Measurements from ENCODE around the gene PRDM16.
A peak's percentile ranks its signal among the peaks of the same experiment; 100 is the strongest.

Gene PRDM16

GRCh38 chr1:3070644-3071564, 1.9 kb downstream of the PRDM16 start:
- DNase-seq, result no peak

- peak; percentile 28 for DNase-seq
Observed at GRCh38 chr1:3071565-3072390, 2.8 kb downstream of the PRDM16 start.

GRCh38 chr1:3072391-3073185, 3.6 kb downstream of the PRDM16 start:
- no peak for DNase-seq

GRCh38 chr1:3073186-3073488, 4.1 kb downstream of the PRDM16 start:
- no peak for DNase-seq

DNA sequence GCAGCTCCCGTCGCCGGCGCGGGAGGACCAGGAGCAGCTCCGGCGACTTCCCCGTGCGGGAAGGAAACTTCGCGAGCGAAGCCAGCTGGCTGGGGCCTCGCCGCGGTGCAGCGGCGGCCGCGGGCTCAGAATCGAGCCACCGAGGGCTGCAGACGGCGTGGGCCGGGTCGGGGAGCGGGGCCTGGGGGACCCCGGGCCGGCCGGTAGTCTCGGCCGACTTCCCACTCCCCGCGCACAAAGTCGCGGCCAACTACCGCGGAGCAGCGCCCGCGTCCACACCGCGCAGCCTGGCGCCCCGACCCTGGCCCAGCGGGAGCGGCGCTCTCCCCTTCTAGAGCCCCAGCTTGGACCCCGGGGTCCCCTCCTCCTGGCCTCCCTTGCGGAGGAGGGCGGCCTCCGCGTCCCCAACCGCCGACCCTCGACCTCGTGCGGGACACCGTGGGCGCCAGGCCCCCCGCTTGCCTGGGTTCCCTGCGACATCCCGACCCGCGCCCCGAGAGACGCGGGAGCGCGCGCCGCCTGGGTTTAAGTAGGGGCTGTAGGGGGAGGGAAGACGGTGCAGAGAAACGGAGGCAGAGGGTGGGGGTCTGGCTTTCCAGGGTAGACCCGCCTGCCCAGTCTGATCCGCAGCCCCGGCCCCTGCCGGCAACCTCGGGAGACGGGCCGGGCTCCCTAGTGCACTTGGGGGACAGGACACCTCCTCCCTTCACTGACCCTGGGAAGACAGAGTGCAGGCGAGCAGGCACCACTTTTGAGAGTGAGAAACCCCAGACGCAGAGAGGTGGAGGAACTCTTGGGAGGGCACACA, 4.7 kb downstream of the PRDM16 start:
- no peak for DNase-seq

- no peak for DNase-seq
Observed at GRCh38 chr1:3074297-3074741, 5.3 kb downstream of the PRDM16 start.

DNA sequence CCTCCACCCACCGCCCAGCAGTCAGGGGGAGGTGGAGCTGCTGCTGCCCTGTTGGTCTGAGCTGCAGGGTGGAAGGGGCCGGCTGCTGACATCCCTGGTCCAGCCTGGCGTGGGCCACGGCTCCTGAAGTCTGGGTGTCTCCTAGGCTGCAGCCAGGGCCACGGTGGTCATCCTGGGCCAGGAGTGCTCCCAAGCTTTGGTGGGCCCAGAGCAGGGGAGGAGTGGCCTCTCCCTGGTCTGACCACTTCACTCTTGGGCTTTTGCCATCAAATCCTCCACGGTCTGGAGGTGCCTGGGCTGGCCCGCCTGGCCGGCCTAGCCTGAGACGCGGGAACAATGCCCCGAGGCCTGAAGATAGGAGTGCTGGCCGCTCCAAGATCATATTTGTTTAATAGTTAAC, 5.8 kb downstream of the PRDM16 start:
- peak; percentile 74 for DNase-seq

- peak; percentile 42 for DNase-seq
Observed at GRCh38 chr1:3075666-3076362, 6.8 kb downstream of the PRDM16 start.

DNA sequence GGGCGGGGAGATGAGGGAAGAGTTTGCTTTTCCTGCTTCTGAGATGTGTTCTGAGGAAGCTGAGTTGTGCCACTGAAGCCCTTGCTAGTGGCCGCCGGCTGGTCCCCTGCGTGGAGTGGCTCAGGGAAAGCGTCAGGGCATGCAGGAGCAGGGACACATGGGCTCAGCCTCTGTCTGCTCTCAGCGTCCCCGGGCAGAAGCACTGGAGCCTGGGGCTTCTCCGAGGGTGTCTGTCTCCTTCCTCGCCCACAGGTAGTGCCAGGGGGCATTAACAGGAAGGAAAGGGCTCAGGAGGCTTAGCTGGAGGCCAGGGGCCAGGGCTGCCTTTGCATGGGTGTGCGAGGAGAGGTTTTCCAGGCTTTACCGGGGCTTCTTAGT, 7.3 kb downstream of the PRDM16 start:
- no peak for DNase-seq

GRCh38 chr1:3077081-3077480, 8.1 kb downstream of the PRDM16 start:
- no peak for DNase-seq

DNA sequence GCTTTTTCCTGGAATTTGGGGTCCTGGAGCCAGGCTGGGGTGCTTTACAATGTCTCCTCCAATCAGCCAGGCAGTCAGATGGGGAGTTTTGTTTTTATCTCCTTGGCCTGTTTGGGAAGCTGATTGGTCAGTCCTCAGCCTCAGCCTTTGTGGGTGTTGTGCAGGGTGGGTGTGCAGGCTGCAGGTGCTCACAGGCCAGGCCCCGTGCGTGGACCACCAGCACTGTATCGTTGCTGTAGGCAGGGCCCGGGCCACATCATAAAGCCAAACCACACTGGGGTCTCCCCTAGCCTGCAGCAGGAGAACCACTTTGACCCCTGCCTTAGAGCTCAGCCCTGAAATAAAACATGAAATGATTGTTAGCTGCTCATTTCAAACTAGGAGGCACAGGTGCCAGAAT, 8.6 kb downstream of the PRDM16 start:
- DNase-seq, result no peak

GRCh38 chr1:3078430-3078861, 9.4 kb downstream of the PRDM16 start:
- DNase-seq, result peak; percentile 20

GRCh38 chr1:3078871-3079270, 9.9 kb downstream of the PRDM16 start:
- no peak for DNase-seq

GRCh38 chr1:3079381-3080052, 10.5 kb downstream of the PRDM16 start:
- DNase-seq, result peak; percentile 87

GRCh38 chr1:3080053-3080955, 11.3 kb downstream of the PRDM16 start:
- DNase-seq, result no peak

DNA sequence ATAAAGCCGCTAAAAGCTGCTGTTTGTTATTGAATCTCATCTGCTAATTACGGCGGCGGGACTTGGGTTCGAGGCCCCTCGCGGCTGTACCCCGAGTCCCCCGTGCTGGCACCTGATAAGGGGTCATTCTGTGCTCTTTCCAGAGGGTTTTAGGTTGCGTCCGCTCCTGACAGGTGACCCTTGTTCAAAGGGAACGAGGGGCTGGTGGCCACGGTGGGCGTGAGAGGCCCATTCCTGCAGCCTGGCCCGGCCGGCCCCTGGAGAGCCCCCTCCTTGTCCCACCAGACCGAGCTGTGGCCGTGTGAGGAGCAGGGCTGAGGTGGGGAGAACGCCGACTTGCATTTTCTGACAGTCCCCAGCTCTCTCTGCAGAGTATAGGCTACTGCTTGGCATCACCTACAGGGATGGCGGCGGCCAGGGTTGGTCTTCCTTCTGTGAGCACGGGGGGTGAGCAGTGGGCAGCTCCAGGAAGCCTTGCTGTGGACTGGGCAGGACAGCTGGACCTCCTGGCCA, 12.2 kb downstream of the PRDM16 start:
- DNase-seq, result no peak

- no peak for DNase-seq
Observed at GRCh38 chr1:3082051-3082450, 13.0 kb downstream of the PRDM16 start.

- DNase-seq, result no peak
Observed at GRCh38 chr1:3082571-3083516, 13.8 kb downstream of the PRDM16 start.

DNA sequence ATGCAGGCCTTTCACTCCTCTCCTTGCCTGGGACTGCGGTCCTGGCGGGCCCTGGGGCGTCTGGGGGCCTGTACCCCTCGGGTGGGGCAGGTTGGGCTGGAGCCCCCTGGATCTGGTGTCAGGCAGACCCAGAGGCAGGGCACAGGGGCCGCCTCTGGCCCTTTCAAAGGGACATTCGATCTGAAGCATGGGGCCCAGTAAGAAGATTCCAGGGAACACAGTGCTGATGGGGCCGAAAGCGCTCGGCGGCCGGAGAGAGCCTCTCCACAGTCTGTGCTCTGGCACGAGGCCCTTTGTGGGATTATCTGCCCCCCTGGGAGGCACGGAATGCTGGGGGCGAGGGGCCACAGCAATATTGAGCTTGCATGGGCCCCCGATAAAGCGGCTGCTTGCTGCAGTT, 15.2 kb downstream of the PRDM16 start:
- peak; percentile 32 for DNase-seq

Data from DMS79 treated with DMSO at 0.1 percent for 48 hours (cell line).